T47D (cell line): ENCODE results near the gene AUTS2.

Experiments used
- DNase-seq, 2 experiments: peaks; one replicate each; pipeline versions ENCODE4 v3.0.0 to v3.0.0-alpha.2; 2011 to 2012; ENCODE audit warnings: low read depth in 1 of 2, low spot score in 1 of 2
- JUND ChIP-seq: IDR thresholded peaks from 2 replicates; pipeline ENCODE4 v1.6.1; 2012; ENCODE audit warnings: low read depth
- in situ Hi-C: cut with HindIII; loops from 2 replicates; pipeline ENCODE4 v1.10.0; 2016; ENCODE audit warnings: low sequenced_read_pairs, low pct_unique_long_range_greater_than_20kb

Gene AUTS2

GRCh38 chr7:70789481-70790214 is 1191.4 kb downstream of the AUTS2 start:
- in situ Hi-C loops, result no loop called here
- DNase-seq, result no peak
- TF ChIP-seq JUND, result no peak

GRCh38 chr7:70790215-70791073 is 1192.2 kb downstream of the AUTS2 start:
- in situ Hi-C loops, result no loop called here
- no peak for TF ChIP-seq JUND
- no peak for DNase-seq

DNA sequence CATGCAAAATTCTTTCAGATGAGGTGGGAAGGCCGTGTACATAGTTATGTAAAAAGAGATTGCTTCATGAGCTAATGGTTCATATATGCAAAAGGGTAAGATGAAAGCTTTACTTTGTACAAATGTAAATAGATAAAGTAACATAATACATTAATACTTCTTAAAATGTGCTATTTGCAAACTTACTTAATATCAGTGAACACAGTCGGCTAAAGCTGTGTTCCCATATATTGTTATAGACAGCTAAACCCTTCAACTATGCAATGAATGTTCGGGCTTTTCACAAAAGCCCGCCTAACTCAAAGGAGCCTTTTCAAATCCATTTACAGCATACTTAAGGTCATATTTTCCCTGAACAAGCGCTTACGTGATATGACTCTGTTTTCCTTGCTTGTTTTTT is 1193.1 kb downstream of the AUTS2 start:
- in situ Hi-C loops, result no loop called here
- DNase-seq, result no peak
- TF ChIP-seq JUND, result no peak

- in situ Hi-C loops, result no loop called here
- TF ChIP-seq JUND, result no peak
- DNase-seq, result no peak
These were observed 1194.8 kb downstream of the AUTS2 start for GRCh38 chr7:70793060-70793459.

GRCh38 chr7:70793821-70794220 is 1195.5 kb downstream of the AUTS2 start:
- no peak for DNase-seq
- no peak for TF ChIP-seq JUND
- in situ Hi-C loops, result no loop called here

- in situ Hi-C loops, result no loop called here
- no peak for DNase-seq
- TF ChIP-seq JUND, result no peak
These were observed 1196.7 kb downstream of the AUTS2 start for GRCh38 chr7:70794962-70795361.

DNA sequence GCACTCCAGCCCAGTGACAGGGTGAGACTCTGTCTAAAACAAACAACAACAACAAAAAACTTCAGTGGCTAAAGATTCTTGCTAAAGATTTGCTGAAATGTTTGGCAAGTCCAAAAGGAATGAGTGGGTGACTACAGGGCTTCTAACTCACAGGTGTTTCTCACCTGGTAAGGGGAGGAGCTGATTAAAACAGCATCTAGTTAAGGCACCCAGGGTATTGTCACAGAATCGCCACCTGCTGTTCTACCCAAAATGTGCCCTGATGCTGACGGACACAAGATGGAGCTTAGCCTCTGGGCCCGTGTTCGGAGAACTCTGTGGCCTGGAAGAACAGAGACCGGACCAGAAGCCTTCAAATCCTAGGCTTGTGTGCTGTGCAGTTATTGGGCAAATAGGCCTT is 1197.7 kb downstream of the AUTS2 start:
- in situ Hi-C loops, result no loop called here
- peak in 1 of 2 experiments; percentile 64 for DNase-seq
- TF ChIP-seq JUND, result no peak

- DNase-seq, result no peak
- TF ChIP-seq JUND, result no peak
- in situ Hi-C loops, result no loop called here
These were observed 1198.8 kb downstream of the AUTS2 start for GRCh38 chr7:70797109-70797514.

DNA sequence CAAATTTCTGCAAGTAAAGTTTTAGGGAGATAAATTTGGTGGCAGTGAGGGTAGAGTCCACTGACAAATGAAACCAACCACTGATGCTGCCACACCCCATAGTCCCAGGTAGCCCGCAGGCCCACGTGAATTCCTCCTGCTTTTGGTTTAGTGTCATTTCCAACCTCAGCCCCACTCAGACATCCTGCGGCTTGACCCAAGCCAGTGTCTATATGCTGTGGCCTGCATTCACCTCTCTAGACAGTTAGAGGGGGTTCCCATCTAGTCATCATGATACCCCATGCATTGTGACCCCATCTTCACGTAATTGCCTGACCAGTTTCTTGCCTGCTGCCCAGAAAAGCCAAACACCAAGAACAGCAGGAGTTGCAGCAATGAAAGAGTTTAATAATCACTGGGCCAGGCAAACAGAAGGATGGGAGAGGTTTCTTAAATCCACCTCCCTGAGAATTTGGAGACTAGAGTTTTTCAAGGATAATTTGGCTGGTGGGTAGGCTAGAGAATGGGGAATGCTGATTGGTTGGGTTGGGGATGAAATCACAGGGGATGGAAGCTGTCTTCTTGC is 1201.6 kb downstream of the AUTS2 start:
- DNase-seq, result no peak
- TF ChIP-seq JUND, result no peak
- in situ Hi-C loops, result no loop called here

GRCh38 chr7:70805360-70805759 is 1207.1 kb downstream of the AUTS2 start:
- no peak for DNase-seq
- in situ Hi-C loops, result no loop called here
- TF ChIP-seq JUND, result no peak

GRCh38 chr7:70807650-70808049 is 1209.4 kb downstream of the AUTS2 start:
- DNase-seq, result peak in 1 of 2 experiments; percentile 58
- in situ Hi-C loops, result no loop called here

DNA sequence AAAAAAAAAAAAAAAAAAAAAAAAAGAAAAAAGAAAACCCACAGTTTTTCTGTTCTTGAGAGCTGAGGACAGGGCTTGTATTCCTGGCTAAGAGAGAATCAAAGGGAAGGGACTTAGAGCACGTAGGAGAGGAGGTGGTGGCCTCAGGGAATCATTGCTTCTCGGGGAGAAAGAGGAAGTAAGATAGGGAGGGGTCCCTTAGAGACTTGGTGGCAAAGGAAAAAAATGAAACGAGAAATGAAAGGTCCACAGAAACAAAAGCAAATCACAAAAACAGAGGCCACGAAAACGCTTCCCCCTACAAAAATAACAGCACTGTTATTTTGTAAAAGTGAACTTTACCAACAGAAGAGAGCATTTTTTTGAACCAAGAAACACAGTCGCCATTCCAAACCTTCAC is 1210.6 kb downstream of the AUTS2 start:
- in situ Hi-C loops, result no loop called here
- TF ChIP-seq JUND, result no peak
- no peak for DNase-seq

More at GRCh38 chr7:70807650-70808049, 1209.4 kb downstream of the AUTS2 start:
- TF ChIP-seq JUND, result no peak
